BJ (cell line): Measurements from ENCODE around the gene DGKQ. TPM values are rescaled to one million over a fixed set of nuclear protein-coding genes. Genes with fewer than 3 reads are reported as not detected.

ENCODE experiments used
- CTCF ChIA-PET: fragments of 350-600 bp; formaldehyde crosslinking; extraction: SDS; loops from one replicate; lab custom pipeline; 2021; ENCODE audit warnings: antibody characterized with exemption, inconsistent platforms; lab: Yijun Ruan, JAX
- POLR2A ChIA-PET: fragments of 300-600 bp; sonication (Branson Sonifier 250); formaldehyde crosslinking; extraction: SDS; loops from one replicate; lab custom pipeline; 2021; ENCODE audit warnings: antibody characterized with exemption; lab: Charles Lee
- DNase-seq: peaks from one replicate; pipeline ENCODE4 v3.0.0-alpha.2; 2011; ENCODE audit warnings: low read depth
- H3K27me3 ChIP-seq: 2 replicates; pipeline ENCODE4 v1.6.0; 2011; ENCODE audit warnings: low read length; ENCODE audit not compliant: control insufficient read depth, insufficient read depth
- H3K36me3 ChIP-seq: 2 replicates; pipeline ENCODE4 v1.5.1; 2011; ENCODE audit warnings: low read length; ENCODE audit not compliant: control insufficient read depth, insufficient read depth
- H3K4me3 ChIP-seq: 2 replicates; pipeline ENCODE4 v1.5.1; 2011; ENCODE audit warnings: low read depth, mild to moderate bottlenecking, control low read depth, low read length
- polyA plus RNA-seq: library from polyadenylated mRNA; depleted of rRNA; stranded (reverse); fragments of >200 nt; gene quantifications from 2 replicates; pipeline ENCODE4 v1.2.3, GENCODE V29; 2011
- TF ChIP-seq, protein P1 (sequence below): IDR thresholded peaks from 2 replicates; pipeline ENCODE4 v1.5.1; 2011; ENCODE audit warnings: low read depth, mild to moderate bottlenecking, control low read depth, inconsistent platforms, low read length, moderate library complexity; ENCODE audit not compliant: insufficient read depth

DGKQ gene
- polyA plus RNA-seq, 1 experiment: 6.5 TPM

DNA sequence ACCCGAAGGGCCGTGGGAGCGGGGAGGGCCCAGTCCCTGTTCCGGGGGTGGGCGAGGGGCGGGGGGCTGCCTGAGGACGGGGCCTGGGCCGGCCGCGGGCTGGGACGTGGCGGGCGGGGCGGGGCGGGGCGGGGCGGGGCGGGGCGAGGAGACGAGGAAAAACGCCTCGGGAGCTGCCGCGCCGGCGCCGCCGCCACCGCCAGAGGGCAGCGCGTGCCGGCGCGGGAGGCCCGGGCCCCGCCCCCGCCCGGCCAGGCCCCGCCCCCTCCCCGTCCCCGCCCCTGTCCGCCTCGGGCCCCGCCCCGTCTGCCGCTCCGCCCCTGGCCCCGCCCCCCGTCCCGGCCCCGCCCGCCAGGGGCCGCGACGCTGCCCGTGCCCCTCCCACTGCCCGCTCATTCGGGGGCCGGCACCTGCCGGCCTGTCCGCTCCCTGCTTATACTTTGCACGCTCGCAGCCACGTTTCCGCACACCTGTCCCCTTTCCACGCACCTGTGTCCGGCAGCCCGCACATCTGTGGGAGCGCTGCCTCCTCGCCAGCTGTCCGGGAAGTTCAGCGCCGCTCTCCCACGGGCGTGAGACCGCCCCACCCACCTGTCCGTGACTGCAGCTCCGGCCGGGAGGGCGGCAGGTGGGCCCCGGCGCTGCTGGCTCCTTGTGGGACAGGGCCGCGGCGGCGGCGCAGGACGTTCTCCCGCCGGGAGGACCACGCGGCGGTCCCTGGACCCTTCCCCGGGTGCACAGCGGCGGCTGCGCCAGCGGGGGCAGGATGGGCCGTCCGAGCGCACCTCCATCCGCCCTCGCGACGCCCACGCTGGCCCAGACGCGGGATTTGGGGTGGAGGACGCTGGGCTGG is 36.4 kb upstream of the DGKQ start:
- peaks cover 10% of the 10 kb centered on the region for H3K27me3 ChIP-seq
- CTCF ChIA-PET: interaction anchor here (1.0 to 1.7 kb wide), 2 partner anchors 29 to 268 kb away, joined by 3 to 5 read pairs; no protein-coding TSS in a partner anchor
- POLR2A ChIA-PET: no interaction called here
- peak overlapping the region; percentile 66 for H3K4me3 ChIP-seq
- DNase-seq: no peak
- TF ChIP-seq, protein P1, sequence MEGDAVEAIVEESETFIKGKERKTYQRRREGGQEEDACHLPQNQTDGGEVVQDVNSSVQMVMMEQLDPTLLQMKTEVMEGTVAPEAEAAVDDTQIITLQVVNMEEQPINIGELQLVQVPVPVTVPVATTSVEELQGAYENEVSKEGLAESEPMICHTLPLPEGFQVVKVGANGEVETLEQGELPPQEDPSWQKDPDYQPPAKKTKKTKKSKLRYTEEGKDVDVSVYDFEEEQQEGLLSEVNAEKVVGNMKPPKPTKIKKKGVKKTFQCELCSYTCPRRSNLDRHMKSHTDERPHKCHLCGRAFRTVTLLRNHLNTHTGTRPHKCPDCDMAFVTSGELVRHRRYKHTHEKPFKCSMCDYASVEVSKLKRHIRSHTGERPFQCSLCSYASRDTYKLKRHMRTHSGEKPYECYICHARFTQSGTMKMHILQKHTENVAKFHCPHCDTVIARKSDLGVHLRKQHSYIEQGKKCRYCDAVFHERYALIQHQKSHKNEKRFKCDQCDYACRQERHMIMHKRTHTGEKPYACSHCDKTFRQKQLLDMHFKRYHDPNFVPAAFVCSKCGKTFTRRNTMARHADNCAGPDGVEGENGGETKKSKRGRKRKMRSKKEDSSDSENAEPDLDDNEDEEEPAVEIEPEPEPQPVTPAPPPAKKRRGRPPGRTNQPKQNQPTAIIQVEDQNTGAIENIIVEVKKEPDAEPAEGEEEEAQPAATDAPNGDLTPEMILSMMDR: no peak
- no peaks in the 10 kb centered on the region; the same call in 1 of the 2 replicates for H3K36me3 ChIP-seq

DNA sequence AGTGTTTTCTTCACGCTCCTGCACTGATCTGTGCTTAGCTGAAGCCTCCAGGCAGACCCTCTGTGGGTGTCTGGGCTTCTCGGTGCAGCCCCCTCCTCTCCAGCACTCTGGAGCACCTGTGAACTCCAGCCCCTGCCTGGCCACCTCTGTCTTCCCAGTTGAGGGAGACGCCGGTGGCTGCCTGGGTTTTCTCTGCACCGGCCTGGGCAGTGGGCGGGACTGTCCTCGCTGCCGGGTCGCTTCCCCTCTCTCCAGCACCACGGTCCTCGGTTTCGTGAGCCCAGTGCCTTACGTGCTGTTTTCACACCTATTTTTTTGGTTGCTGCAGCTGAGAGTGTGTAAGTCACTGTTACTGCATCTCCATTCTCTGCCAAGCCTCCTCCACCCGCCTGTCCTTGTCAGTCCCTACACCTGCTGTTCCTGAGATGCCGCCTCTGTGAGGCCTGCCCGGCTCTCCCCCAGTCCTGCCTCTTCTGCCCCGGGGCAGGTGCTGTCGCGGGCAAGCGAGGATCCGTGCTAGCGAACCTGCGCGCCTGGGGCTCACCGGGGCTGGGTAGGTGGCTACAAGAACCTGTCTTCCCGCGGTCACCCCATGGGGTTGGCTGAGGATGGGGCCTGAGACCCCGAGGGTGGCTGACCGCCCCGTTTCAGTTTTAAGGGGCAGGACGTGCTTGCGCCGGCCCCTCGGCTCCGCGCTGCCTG is 35.6 kb upstream of the DGKQ start:
- TF ChIP-seq, protein P1: no peak
- peaks cover 10% of the 10 kb centered on the region for H3K27me3 ChIP-seq
- ChIA-PET CTCF (interaction anchor here (1.0 kb wide), 1 partner anchor 12 kb away, joined by 3 read pairs; no protein-coding TSS in a partner anchor), POLR2A (no interaction called here)
- DNase-seq: no peak
- H3K4me3 ChIP-seq: peak overlapping the region; percentile 66
- H3K36me3 ChIP-seq: no peaks in the 10 kb centered on the region

DNA sequence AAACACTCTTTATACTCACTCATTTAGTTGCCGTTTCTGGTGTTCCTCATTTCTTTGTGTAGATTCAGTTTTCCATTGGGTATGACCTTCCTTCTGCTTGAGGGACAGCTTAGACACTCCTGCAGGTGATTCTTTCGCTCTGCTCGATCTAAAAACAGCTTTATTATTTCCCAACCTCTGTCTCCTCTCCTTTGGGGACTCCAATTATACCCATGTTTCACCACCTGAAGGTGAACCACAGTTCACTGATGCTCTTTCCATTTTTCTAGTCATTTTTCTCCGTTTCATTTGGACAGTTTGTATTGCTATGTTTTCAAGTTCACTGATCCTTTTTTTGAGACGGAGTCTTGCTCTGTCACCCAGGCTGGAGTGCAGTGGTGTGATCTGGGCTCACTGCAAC is 33.5 kb upstream of the DGKQ start:
- ChIA-PET CTCF (no interaction called here), POLR2A (no interaction called here)
- TF ChIP-seq, protein P1: no peak
- H3K4me3 ChIP-seq: no peak overlapping the region
- no peak for DNase-seq
- no peaks in the 10 kb centered on the region for H3K36me3 ChIP-seq
- peaks cover 19% of the 10 kb centered on the region for H3K27me3 ChIP-seq

DNA sequence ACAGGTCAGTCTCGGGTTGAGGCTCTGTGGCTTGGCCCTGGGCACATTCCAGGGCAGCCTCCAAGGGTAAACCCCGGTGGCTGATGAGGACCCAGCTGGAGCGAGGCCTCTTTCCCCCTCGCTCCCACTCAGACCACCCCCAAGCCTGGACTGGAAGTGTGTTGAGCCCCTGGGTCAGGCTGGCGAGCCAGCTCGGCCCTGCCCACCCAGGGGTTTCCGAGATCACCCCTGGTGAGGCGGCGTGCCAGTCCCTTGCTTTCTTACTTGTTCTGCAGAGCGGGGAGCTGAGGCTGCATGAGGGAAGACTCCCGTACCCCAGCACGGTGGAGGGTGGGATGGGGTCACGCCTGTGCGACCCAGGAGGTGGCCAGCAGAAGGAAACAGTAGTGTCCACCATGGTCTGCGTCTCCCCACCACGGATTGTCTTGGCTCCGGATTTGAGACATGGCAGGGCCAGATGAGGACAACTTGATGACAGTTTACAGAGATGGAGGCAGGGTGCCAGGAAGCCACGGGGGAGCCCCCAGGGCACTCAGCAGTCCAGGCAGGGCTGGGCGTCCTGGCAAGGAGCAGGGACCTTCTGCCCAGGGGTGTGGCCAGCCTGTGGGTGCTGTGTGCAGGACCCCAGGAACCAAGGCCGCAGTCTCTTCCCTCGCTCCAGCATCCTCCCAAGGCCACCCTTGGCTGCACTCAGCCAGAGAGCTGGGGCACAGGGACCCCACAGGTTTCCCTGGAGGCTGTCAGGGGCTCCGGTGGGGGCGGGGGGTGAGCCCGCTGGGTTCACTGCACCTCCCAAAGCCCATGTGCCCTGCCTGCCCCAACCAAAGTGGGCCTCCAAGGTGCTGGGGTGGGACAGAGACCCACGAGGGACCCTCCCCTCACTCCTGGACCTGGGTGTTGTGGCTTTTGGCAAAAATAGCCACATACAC is 31.5 kb upstream of the DGKQ start:
- H3K27me3 ChIP-seq: peaks cover 25% of the 10 kb centered on the region
- no peak for DNase-seq
- CTCF ChIA-PET: no interaction called here
- POLR2A ChIA-PET: no interaction called here
- TF ChIP-seq, protein P1: no peak
- no peak overlapping the region for H3K4me3 ChIP-seq
- H3K36me3 ChIP-seq: no peaks in the 10 kb centered on the region

DNA sequence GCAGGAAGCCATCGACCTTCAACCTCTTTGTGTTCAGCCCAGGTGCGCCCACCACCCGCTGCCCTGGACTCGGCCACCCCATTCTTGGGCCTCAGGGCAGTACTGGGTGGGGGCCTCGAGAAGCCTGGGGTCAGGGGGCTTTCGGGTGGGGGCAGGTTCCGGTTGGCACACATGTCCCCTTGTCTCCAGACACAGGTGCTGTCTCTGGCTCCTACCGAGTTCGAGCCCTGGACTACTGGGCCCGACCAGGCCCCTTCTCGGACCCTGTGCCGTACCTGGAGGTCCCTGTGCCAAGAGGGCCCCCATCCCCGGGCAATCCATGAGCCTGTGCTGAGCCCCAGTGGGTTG is 30.7 kb upstream of the DGKQ start:
- TF ChIP-seq, protein P1: no peak
- H3K36me3 ChIP-seq: no peaks in the 10 kb centered on the region
- peaks cover 26% of the 10 kb centered on the region for H3K27me3 ChIP-seq
- H3K4me3 ChIP-seq: no peak overlapping the region
- CTCF ChIA-PET: no interaction called here
- DNase-seq: no peak
- POLR2A ChIA-PET: no interaction called here
